Calu3 (cell line): ENCODE data around the gene MX1. TPM values are rescaled to one million over a fixed set of nuclear protein-coding genes. Genes with fewer than 3 reads are reported as not detected.

Experiments used
- BruUV-seq: library from RNA; stranded (reverse); fragments of 400-500 nt; replicated peaks from 2 replicates; lab custom pipeline; 2021; lab: Mats Ljungman, UMichigan
- CTCF ChIA-PET: fragments of 300-600 bp; sonication (Branson Sonifier 250); formaldehyde crosslinking; loops from one replicate; lab custom pipeline; 2022; ENCODE audit warnings: antibody characterized with exemption; lab: Charles Lee
- DNase-seq: peaks from one replicate; pipeline ENCODE4 v3.0.0; 2022
- H3K27ac Mint-ChIP-seq: one replicate; pipeline ENCODE4 v1.8.0; 2022; ENCODE audit warnings: mixed read lengths; ENCODE audit not compliant: unreplicated experiment
- H3K27me3 Mint-ChIP-seq: one replicate; pipeline ENCODE4 v1.8.0; 2022; ENCODE audit warnings: mixed read lengths; ENCODE audit not compliant: unreplicated experiment
- H3K36me3 Mint-ChIP-seq: one replicate; pipeline ENCODE4 v1.8.0; 2022; ENCODE audit warnings: mild to moderate bottlenecking, moderate library complexity, mixed read lengths; ENCODE audit not compliant: insufficient read depth, unreplicated experiment
- H3K4me1 Mint-ChIP-seq: one replicate; pipeline ENCODE4 v1.8.0; 2022; ENCODE audit warnings: mild to moderate bottlenecking, low read depth, mixed read lengths; ENCODE audit not compliant: unreplicated experiment
- H3K4me3 Mint-ChIP-seq: one replicate; pipeline ENCODE4 v1.8.0; 2022; ENCODE audit warnings: mild to moderate bottlenecking, low read depth, moderate library complexity, mixed read lengths; ENCODE audit not compliant: unreplicated experiment
- H3K9me3 Mint-ChIP-seq: one replicate; pipeline ENCODE4 v1.8.0; 2022; ENCODE audit warnings: low read depth, mixed read lengths; ENCODE audit not compliant: unreplicated experiment
- intact Hi-C: fragments of 100-400 bp; cut with micrococcal nuclease; formaldehyde crosslinking; loops from one replicate; pipeline ENCODE4 v1.10.0; 2022; ENCODE audit not compliant: unreplicated experiment
- total RNA-seq: library from RNA; stranded (reverse); gene quantifications from 2 replicates; pipeline ENCODE4 v1.2.3, GENCODE V29; 2022
- TF ChIP-seq, protein P1 (sequence below): fragments of 200-600 bp; IDR thresholded peaks from one replicate; pipeline ENCODE4 v1.8.0; 2022; ENCODE audit warnings: antibody characterized with exemption; ENCODE audit not compliant: unreplicated experiment

The MX1 gene
- total RNA-seq, 1 experiment from 2014 or later, result 175 TPM

DNA sequence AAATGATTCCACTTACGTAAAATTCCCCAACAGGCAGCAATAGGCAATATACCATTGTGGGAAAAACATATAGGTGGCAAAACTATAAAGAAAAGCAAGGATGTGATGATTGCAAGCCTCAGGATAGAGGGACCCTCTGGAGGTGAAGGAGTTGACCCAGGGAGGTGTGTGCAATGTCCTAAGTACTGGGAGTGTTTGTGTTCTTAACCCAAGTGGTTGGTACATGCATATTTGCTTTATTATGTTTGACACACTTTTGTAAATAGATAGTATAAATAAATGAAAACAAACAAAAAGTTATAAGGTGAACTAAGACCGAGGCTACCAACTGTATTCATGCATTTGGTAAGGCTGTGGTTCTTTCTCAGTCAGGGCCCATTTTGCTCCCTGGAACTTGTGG, 7.5 kb downstream of the MX1 start:
- no peaks in the 10 kb centered on the region for H3K27me3 Mint-ChIP-seq
- TF ChIP-seq, protein P1, sequence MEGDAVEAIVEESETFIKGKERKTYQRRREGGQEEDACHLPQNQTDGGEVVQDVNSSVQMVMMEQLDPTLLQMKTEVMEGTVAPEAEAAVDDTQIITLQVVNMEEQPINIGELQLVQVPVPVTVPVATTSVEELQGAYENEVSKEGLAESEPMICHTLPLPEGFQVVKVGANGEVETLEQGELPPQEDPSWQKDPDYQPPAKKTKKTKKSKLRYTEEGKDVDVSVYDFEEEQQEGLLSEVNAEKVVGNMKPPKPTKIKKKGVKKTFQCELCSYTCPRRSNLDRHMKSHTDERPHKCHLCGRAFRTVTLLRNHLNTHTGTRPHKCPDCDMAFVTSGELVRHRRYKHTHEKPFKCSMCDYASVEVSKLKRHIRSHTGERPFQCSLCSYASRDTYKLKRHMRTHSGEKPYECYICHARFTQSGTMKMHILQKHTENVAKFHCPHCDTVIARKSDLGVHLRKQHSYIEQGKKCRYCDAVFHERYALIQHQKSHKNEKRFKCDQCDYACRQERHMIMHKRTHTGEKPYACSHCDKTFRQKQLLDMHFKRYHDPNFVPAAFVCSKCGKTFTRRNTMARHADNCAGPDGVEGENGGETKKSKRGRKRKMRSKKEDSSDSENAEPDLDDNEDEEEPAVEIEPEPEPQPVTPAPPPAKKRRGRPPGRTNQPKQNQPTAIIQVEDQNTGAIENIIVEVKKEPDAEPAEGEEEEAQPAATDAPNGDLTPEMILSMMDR, result no peak
- no peak for DNase-seq
- BruUV-seq, result no TSS peak
- H3K27ac Mint-ChIP-seq, result no peak overlapping the region
- peaks cover 4% of the 10 kb centered on the region for H3K9me3 Mint-ChIP-seq
- H3K4me1 Mint-ChIP-seq, result no peaks in the 10 kb centered on the region
- intact Hi-C loops, result no loop called here
- peaks cover 12% of the 10 kb centered on the region for H3K36me3 Mint-ChIP-seq
- H3K4me3 Mint-ChIP-seq, result no peak overlapping the region
- CTCF ChIA-PET, result no interaction called here

DNA sequence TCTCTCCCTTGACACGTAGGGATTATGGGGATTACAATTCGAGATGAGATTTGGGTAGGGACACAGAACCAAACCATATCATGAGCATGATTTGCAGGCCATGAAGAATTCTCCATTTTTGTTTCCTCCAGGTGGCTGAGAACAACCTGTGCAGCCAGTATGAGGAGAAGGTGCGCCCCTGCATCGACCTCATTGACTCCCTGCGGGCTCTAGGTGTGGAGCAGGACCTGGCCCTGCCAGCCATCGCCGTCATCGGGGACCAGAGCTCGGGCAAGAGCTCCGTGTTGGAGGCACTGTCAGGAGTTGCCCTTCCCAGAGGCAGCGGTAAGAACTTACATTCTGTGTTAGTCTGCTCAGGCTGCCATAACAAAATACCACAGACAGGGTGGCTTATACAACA, 9.7 kb downstream of the MX1 start:
- H3K9me3 Mint-ChIP-seq, result peaks cover 4% of the 10 kb centered on the region
- H3K36me3 Mint-ChIP-seq, result peaks cover 12% of the 10 kb centered on the region
- no TSS peak for BruUV-seq
- no peaks in the 10 kb centered on the region for H3K27me3 Mint-ChIP-seq
- no peak overlapping the region for H3K27ac Mint-ChIP-seq
- TF ChIP-seq, protein P1, result no peak
- no peak for DNase-seq
- no peak overlapping the region for H3K4me3 Mint-ChIP-seq
- intact Hi-C loops, result no loop called here
- CTCF ChIA-PET, result no interaction called here
- no peaks in the 10 kb centered on the region for H3K4me1 Mint-ChIP-seq

DNA sequence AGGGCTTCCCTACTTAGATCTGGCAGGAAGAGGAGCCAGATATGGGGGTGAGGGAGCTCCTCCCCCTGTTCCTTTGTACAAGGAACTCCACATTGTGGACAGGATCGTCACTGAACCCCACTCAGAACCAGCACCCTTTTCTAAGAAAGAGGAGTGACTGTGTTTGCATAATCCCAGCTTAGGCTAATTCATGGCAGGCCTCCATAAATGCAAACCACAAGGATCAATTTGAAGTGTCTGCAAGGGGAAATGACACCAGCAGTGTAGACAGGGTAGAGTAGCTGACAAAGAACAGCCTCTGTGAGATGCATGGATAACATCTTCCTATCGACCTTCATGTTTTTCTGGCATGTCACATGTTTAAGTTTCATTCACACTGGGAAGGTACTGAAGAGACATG, 11.7 kb downstream of the MX1 start:
- CTCF ChIA-PET, result no interaction called here
- BruUV-seq, result no TSS peak
- intact Hi-C loops, result no loop called here
- H3K27ac Mint-ChIP-seq, result no peak overlapping the region
- H3K9me3 Mint-ChIP-seq, result peaks cover 4% of the 10 kb centered on the region
- DNase-seq, result no peak
- no peak overlapping the region for H3K4me3 Mint-ChIP-seq
- TF ChIP-seq, protein P1, result no peak
- no peaks in the 10 kb centered on the region for H3K27me3 Mint-ChIP-seq
- peaks cover 12% of the 10 kb centered on the region for H3K36me3 Mint-ChIP-seq
- H3K4me1 Mint-ChIP-seq, result no peaks in the 10 kb centered on the region

DNA sequence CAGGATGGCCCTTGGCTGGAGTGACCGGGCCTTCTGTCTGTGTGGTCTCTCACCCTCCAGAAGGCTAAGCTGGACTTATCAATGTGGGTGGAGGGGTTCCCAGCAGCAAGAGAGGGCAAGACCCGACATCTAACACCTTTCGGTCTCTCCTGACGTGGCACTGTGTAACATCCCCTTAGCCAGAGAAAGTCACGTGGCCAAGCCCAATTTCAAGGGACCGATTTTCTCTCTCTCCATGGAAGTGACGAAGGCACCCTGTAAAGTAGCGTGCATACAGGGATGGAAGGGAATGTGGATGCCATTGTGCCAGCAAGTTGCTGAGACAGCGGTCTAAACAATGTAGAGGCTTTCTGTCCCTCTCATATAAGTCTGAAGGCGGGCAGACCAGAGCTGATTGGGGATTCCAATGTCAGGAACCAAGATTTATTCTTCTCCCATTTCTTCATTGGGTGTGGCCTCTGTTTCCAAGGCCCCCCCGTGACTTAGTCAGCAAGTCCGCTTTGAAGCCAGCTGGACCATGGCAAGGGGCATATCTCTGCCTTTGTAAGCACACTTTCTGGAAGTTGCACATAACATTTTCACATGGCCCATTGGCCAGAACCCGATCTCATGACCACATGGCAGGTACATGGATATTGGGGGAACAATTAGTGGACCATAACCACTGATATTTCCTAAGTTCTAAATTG, 12.5 kb downstream of the MX1 start:
- TF ChIP-seq, protein P1, result no peak
- H3K36me3 Mint-ChIP-seq, result peaks cover 12% of the 10 kb centered on the region
- DNase-seq, result no peak
- BruUV-seq, result no TSS peak
- CTCF ChIA-PET, result no interaction called here
- intact Hi-C loops, result no loop called here
- H3K27me3 Mint-ChIP-seq, result no peaks in the 10 kb centered on the region
- H3K4me3 Mint-ChIP-seq, result no peak overlapping the region
- no peaks in the 10 kb centered on the region for H3K4me1 Mint-ChIP-seq
- H3K27ac Mint-ChIP-seq, result no peak overlapping the region
- peaks cover 4% of the 10 kb centered on the region for H3K9me3 Mint-ChIP-seq
